Fibroblast of mammary gland (primary cell): ENCODE measurements around the gene MON1A.
"Not testable (repeated sequence)": the region's sequence is repeated elsewhere in the genome, so short reads cannot be mapped to it uniquely, and the experiment has no call there.

Experiments
- DNase-seq: peaks from one replicate; pipeline ENCODE4 v3.0.0-alpha.2; 2010; ENCODE audit warnings: low read depth
- H3K4me3 ChIP-seq: 2 replicates; pipeline ENCODE4 v1.5.1; 2011; ENCODE audit warnings: low read depth, mild to moderate bottlenecking, low read length, moderate library complexity; ENCODE audit not compliant: control insufficient read depth
- TF ChIP-seq, protein P1 (sequence below): conservative IDR thresholded peaks from 2 replicates; pipeline ENCODE4 v1.5.1; 2011; ENCODE audit warnings: low read depth, low read length, inconsistent platforms; ENCODE audit not compliant: control insufficient read depth, insufficient read depth

Gene MON1A

DNA sequence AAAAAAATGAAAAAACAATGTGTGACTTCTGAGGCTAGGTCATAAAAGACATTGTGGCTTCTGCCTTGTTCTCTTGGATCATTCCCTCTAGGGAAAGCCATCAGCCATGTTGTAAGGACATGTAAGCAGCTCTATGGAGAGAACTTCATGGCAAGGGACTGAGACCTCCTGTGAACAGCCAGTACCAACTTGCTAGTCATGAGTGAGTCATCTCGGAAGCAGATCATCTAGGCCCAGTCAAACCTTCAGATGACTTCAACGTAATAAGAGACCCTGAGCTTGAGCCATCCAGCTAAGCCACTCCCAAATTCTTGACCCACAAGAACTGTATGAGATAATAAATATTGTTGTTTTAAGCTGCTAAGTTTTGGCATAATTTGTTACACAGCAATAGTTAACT, 4.9 kb downstream of the MON1A start:
- TF ChIP-seq, protein P1, sequence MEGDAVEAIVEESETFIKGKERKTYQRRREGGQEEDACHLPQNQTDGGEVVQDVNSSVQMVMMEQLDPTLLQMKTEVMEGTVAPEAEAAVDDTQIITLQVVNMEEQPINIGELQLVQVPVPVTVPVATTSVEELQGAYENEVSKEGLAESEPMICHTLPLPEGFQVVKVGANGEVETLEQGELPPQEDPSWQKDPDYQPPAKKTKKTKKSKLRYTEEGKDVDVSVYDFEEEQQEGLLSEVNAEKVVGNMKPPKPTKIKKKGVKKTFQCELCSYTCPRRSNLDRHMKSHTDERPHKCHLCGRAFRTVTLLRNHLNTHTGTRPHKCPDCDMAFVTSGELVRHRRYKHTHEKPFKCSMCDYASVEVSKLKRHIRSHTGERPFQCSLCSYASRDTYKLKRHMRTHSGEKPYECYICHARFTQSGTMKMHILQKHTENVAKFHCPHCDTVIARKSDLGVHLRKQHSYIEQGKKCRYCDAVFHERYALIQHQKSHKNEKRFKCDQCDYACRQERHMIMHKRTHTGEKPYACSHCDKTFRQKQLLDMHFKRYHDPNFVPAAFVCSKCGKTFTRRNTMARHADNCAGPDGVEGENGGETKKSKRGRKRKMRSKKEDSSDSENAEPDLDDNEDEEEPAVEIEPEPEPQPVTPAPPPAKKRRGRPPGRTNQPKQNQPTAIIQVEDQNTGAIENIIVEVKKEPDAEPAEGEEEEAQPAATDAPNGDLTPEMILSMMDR: no peak
- peak; percentile 93 for DNase-seq
- H3K4me3 ChIP-seq: no peak overlapping the region

DNA sequence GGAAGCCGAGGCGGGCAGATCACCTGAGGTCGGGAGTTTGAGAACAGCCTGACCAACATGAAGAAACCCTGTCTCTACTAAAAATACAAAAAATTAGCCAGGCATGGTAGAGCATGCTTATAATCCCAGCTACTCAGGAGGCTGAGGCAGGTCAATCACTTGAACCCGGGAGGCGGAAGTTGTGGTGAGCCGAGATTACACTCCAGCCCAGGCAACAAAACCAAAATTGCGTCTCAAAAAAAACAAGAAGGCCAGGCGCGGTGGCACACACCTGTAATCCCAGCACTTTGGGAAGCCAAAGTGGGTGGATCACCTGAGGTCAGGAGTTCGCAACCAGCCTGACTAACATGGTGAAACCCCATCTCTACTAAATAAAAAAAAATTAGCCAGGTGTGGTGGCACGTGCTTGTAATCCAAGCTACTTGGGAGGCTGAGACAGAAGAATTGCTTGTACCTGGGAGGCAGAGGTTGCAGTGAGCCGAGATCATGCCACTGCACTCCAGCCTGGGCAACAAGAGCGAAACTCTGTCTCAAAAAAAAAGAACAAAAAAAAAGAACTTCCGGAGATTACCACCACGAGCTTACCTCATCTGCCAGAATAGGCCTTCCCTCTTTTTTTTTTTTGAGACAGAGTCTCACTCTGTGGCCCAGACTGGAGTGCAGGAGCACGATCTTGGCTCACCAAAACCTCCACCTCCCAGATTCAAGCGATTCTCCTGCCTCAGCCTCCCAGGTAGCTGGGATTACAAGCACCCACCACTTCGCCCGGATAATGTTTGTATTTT, 11.6 kb downstream of the MON1A start:
- not testable (repeated sequence) for H3K4me3 ChIP-seq, DNase-seq

- TF ChIP-seq, protein P1: no peak
- no peak overlapping the region for H3K4me3 ChIP-seq
- DNase-seq: peak; percentile 68
Measured at GRCh38 chr3:49916686-49917085, 12.9 kb downstream of the MON1A start.

DNA sequence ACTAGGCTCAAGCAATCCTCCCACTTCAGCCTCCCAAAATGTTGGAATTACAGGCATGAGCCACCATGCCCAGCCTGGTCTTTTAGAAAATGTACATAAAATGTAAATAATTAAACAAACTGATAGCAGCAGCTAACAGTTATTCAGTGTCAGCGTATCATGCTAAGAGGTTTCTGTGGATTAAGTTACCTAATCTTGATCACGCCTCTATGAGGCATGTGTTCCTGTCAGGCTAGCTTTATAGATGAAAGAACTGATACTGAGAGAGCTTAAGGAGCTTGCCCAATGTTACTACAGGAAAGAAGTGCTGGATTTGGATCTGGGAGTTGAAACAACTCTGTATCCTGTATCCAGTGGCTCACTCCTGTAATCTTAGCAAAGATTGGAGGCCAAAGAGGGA, 14.7 kb downstream of the MON1A start:
- no peak overlapping the region for H3K4me3 ChIP-seq
- DNase-seq: no peak
- TF ChIP-seq, protein P1: no peak

DNA sequence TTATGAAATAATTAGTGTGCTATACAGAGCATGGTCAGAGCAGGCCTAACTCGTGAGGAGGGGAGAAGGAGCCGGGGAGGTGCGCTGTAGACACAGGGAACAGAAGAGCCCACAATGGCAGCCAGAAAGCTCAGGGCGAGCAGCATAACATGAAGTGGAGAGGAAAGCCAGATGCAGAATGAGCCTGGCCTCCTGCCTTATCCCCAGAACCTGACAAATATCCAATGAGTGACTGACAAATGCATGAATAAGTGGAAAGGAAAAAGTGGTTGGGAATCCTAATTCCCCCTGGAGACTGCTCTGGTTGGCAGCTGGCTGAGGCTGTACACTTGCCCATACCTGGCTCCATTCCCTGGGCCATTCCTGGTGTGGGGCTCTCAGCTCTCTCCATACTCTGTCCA, 16.7 kb downstream of the MON1A start:
- no peak for DNase-seq
- TF ChIP-seq, protein P1: no peak
- no peak overlapping the region for H3K4me3 ChIP-seq

DNA sequence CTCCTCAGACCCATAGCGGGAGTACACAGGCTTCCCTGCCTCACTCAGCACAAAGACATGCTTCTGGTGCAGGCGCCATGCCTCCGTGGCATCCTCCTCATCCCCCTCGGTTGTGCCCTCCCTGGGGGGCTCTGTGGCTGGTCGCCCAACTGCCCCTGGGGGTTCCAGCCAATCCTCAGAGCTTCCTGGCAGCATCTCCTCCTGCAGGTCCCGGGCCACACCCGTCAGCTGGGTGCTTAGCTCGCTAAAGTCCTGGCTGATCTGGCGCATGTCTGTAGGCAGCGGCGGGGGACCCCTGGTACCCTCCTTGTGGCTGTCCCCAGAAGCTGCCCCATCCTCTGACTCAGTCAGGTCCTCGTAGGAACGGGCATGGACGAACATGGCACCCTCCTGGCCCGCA, 18.0 kb downstream of the MON1A start:
- DNase-seq: no peak
- TF ChIP-seq, protein P1: no peak
- H3K4me3 ChIP-seq: no peak overlapping the region

DNA sequence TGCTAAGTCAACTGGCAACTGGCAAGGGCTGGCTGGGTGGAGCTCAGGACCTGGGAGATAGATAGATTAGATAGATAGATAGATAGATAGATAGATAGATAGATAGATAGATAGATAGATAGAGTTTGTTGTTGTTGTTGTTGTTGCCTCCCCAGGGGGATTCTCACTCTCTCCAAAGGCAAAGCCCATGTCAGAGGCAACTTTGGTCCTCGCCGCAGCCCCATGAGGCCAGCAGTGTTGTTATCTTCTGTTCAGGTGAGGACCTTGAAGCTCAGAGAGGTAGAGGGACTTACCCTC, 18.5 kb downstream of the MON1A start:
- TF ChIP-seq, protein P1: no peak
- DNase-seq: no peak
- no peak overlapping the region for H3K4me3 ChIP-seq
